WTC11 (cell line): Measurements from ENCODE around the gene UGT1A8.

ENCODE experiments used
- CREB1 ChIP-seq: sonication (generic); formaldehyde crosslinking; IDR thresholded peaks from 2 replicates; pipeline ENCODE4 v1.8.0; 2023; ENCODE audit warnings: mild to moderate bottlenecking, missing genetic modification reagents
- USF2 ChIP-seq: sonication (generic); formaldehyde crosslinking; IDR thresholded peaks from 2 replicates; pipeline ENCODE4 v1.8.1; 2023; ENCODE audit warnings: mild to moderate bottlenecking, missing genetic modification reagents, moderate library complexity
- ZNF138 ChIP-seq: sonication (generic); formaldehyde crosslinking; conservative IDR thresholded peaks from 2 replicates; pipeline ENCODE4 v1.8.1; 2022; ENCODE audit warnings: mild to moderate bottlenecking, moderate library complexity, missing genetic modification reagents
- TF ChIP-seq, protein P1 (sequence below): sonication (generic); formaldehyde crosslinking; IDR thresholded peaks from 2 replicates; pipeline ENCODE4 v1.8.1; 2023; ENCODE audit warnings: mild to moderate bottlenecking, missing genetic modification reagents
- TF ChIP-seq, protein P2 (sequence below): sonication (generic); formaldehyde crosslinking; IDR thresholded peaks from 2 replicates; pipeline ENCODE4 v1.8.0; 2022; ENCODE audit warnings: mild to moderate bottlenecking, missing genetic modification reagents
- TF ChIP-seq, protein P3 (sequence below): fragments of 200-600 bp; IDR thresholded peaks from 2 replicates; pipeline ENCODE4 v1.8.0; 2022; ENCODE audit warnings: antibody characterized with exemption
- TF ChIP-seq, protein P4 (sequence below): sonication (generic); formaldehyde crosslinking; IDR thresholded peaks from 2 replicates; pipeline ENCODE4 v1.8.1; 2022; ENCODE audit warnings: low read depth, missing genetic modification reagents, borderline replicate concordance

DNA sequence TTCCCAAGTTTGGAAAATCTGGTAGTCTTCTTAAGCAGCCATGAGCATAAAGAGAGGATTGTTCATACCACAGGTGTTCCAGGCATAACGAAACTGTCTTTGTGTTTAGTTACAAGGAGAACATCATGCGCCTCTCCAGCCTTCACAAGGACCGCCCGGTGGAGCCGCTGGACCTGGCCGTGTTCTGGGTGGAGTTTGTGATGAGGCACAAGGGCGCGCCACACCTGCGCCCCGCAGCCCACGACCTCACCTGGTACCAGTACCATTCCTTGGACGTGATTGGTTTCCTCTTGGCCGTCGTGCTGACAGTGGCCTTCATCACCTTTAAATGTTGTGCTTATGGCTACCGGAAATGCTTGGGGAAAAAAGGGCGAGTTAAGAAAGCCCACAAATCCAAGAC lies 154.7 kb downstream of the UGT1A8 start:
- TF ChIP-seq, protein P1, sequence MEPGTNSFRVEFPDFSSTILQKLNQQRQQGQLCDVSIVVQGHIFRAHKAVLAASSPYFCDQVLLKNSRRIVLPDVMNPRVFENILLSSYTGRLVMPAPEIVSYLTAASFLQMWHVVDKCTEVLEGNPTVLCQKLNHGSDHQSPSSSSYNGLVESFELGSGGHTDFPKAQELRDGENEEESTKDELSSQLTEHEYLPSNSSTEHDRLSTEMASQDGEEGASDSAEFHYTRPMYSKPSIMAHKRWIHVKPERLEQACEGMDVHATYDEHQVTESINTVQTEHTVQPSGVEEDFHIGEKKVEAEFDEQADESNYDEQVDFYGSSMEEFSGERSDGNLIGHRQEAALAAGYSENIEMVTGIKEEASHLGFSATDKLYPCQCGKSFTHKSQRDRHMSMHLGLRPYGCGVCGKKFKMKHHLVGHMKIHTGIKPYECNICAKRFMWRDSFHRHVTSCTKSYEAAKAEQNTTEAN (CRISPR knock-in tag) = no peak
- TF ChIP-seq USF2 (CRISPR knock-in tag) (no peak), ZNF138 (no peak), CREB1 (CRISPR knock-in tag) (no peak)
- TF ChIP-seq, protein P2, sequence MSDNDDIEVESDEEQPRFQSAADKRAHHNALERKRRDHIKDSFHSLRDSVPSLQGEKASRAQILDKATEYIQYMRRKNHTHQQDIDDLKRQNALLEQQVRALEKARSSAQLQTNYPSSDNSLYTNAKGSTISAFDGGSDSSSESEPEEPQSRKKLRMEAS (CRISPR knock-in tag) = no peak
- TF ChIP-seq, protein P3, sequence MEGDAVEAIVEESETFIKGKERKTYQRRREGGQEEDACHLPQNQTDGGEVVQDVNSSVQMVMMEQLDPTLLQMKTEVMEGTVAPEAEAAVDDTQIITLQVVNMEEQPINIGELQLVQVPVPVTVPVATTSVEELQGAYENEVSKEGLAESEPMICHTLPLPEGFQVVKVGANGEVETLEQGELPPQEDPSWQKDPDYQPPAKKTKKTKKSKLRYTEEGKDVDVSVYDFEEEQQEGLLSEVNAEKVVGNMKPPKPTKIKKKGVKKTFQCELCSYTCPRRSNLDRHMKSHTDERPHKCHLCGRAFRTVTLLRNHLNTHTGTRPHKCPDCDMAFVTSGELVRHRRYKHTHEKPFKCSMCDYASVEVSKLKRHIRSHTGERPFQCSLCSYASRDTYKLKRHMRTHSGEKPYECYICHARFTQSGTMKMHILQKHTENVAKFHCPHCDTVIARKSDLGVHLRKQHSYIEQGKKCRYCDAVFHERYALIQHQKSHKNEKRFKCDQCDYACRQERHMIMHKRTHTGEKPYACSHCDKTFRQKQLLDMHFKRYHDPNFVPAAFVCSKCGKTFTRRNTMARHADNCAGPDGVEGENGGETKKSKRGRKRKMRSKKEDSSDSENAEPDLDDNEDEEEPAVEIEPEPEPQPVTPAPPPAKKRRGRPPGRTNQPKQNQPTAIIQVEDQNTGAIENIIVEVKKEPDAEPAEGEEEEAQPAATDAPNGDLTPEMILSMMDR = no peak
- TF ChIP-seq, protein P4, sequence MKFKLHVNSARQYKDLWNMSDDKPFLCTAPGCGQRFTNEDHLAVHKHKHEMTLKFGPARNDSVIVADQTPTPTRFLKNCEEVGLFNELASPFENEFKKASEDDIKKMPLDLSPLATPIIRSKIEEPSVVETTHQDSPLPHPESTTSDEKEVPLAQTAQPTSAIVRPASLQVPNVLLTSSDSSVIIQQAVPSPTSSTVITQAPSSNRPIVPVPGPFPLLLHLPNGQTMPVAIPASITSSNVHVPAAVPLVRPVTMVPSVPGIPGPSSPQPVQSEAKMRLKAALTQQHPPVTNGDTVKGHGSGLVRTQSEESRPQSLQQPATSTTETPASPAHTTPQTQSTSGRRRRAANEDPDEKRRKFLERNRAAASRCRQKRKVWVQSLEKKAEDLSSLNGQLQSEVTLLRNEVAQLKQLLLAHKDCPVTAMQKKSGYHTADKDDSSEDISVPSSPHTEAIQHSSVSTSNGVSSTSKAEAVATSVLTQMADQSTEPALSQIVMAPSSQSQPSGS (CRISPR knock-in tag) = no peak
